ENCODE measurements around the gene TENT5C.

TENT5C gene

GRCh38 chr1:117581391-117581943 is 24.4 kb upstream of the TENT5C start:
- ATAC-seq: no peak
- TF ChIP-seq BACH2 (CRISPR knock-in tag; IDR thresholded peaks at IDR 0.05; ENCODE audit: borderline replicate concordance) (no peak), ARNTL (CRISPR knock-in tag; IDR thresholded peaks at IDR 0.05; ENCODE audit: borderline replicate concordance, low read depth) (no peak), PATZ1 (CRISPR knock-in tag; IDR thresholded peaks at IDR 0.05; ENCODE audit: borderline replicate concordance) (no peak), ZNF565 (CRISPR knock-in tag; conservative IDR thresholded peaks at IDR 0.05; ENCODE audit: low read depth) (no peak), OSR1 (CRISPR knock-in tag; IDR thresholded peaks at IDR 0.05) (no peak), TCF4 (CRISPR knock-in tag; IDR thresholded peaks at IDR 0.05; ENCODE audit: borderline replicate concordance) (no peak), CSRNP3 (CRISPR knock-in tag; IDR thresholded peaks at IDR 0.05) (no peak), ISL1 (CRISPR knock-in tag; IDR thresholded peaks at IDR 0.05) (no peak), POU6F1 (CRISPR knock-in tag; IDR thresholded peaks at IDR 0.05; ENCODE audit: borderline replicate concordance, low read depth) (no peak), ZNF8 (CRISPR knock-in tag; IDR thresholded peaks at IDR 0.05) (no peak), CREB5 (CRISPR knock-in tag; IDR thresholded peaks at IDR 0.05; ENCODE audit: low read depth) (no peak), ZFP30 (CRISPR knock-in tag; IDR thresholded peaks at IDR 0.05) (no peak), CSDC2 (CRISPR knock-in tag; IDR thresholded peaks at IDR 0.05) (no peak)

GRCh38 chr1:117582451-117582850 is 23.4 kb upstream of the TENT5C start:
- no peak for ATAC-seq
- no peak for TF ChIP-seq TCF4 (CRISPR knock-in tag; IDR thresholded peaks at IDR 0.05; ENCODE audit: borderline replicate concordance)
- TF ChIP-seq PATZ1 (CRISPR knock-in tag; IDR thresholded peaks at IDR 0.05; ENCODE audit: borderline replicate concordance): no peak
- TF ChIP-seq PPARA (CRISPR knock-in tag; IDR thresholded peaks at IDR 0.05; ENCODE audit: borderline replicate concordance): no peak
- TF ChIP-seq CREB5 (CRISPR knock-in tag; IDR thresholded peaks at IDR 0.05; ENCODE audit: low read depth): no peak
- no peak for TF ChIP-seq TOX (CRISPR knock-in tag; IDR thresholded peaks at IDR 0.05; ENCODE audit: borderline replicate concordance)
- TF ChIP-seq ZNF70 (CRISPR knock-in tag; IDR thresholded peaks at IDR 0.05): no peak
- TF ChIP-seq ESRRG (CRISPR knock-in tag; IDR thresholded peaks at IDR 0.05): no peak
- no peak for TF ChIP-seq BACH2 (CRISPR knock-in tag; IDR thresholded peaks at IDR 0.05; ENCODE audit: borderline replicate concordance)
- TF ChIP-seq TSHZ2 (CRISPR knock-in tag; IDR thresholded peaks at IDR 0.05): no peak
- TF ChIP-seq ZC3H10 (CRISPR knock-in tag; IDR thresholded peaks at IDR 0.05): no peak
- TF ChIP-seq ZFP30 (CRISPR knock-in tag; IDR thresholded peaks at IDR 0.05): no peak
- no peak for TF ChIP-seq ZNF8 (CRISPR knock-in tag; IDR thresholded peaks at IDR 0.05)

Data from SK-N-SH treated with all-trans-retinoic acid at 6 μM for 48 hours (cell line).